CD14-positive monocyte (primary cell): ENCODE measurements around the gene TMEM132D. TPM values are rescaled to one million over a fixed set of nuclear protein-coding genes. Genes with fewer than 3 reads are reported as not detected.

Source experiments
- DNase-seq, 3 donors: peaks; one replicate each; pipeline ENCODE4 v3.0.0-alpha.2; 2011 to 2022
- H2AFZ ChIP-seq: 2 replicates; pipeline ENCODE4 v1.6.0; 2012; ENCODE audit warnings: mild to moderate bottlenecking, low read depth, low read length, inconsistent platforms; ENCODE audit not compliant: insufficient read depth, poor library complexity, severe bottlenecking
- H3K27ac ChIP-seq, 2 donors: 1 replicate in 1 of 2; 2 replicates in 1 of 2; pipeline ENCODE4 v1.5.1; 2012 to 2013; ENCODE audit warnings: low read length in 2 of 2, control low read depth in 1 of 2, inconsistent platforms in 1 of 2, low read depth in 1 of 2, mild to moderate bottlenecking in 1 of 2
- H3K27me3 ChIP-seq, 2 donors: one replicate each; pipeline versions ENCODE4 v1.6.0 to v1.6.1; 2011 to 2013; ENCODE audit warnings: low read length in 2 of 2; ENCODE audit not compliant: control insufficient read depth in 2 of 2, insufficient read depth in 2 of 2
- H3K36me3 ChIP-seq, 2 donors: replicated peaks in 1 of 2; 1 replicate in 1 of 2; 2 replicates in 1 of 2; pipeline versions ENCODE4 v1.5.1 to v1.6.1; 2012 to 2013; ENCODE audit warnings: low read length in 2 of 2, control low read depth in 1 of 2, inconsistent platforms in 1 of 2, mild to moderate bottlenecking in 1 of 2; ENCODE audit not compliant: insufficient read depth in 2 of 2, control insufficient read depth in 1 of 2
- H3K4me1 ChIP-seq, 2 donors: 1 replicate in 1 of 2; 2 replicates in 1 of 2; pipeline versions ENCODE4 v1.5.1 to v1.6.1; 2012 to 2013; ENCODE audit warnings: low read length in 2 of 2, control low read depth in 1 of 2, inconsistent platforms in 1 of 2, mild to moderate bottlenecking in 1 of 2, moderate library complexity in 1 of 2; ENCODE audit not compliant: insufficient read depth in 2 of 2, control insufficient read depth in 1 of 2
- H3K4me2 ChIP-seq: replicated peaks from 2 replicates; pipeline ENCODE3; 2012; ENCODE audit warnings: low read length, moderate library complexity, mild to moderate bottlenecking; ENCODE audit not compliant: poor library complexity, severe bottlenecking; ENCODE audit errors: extremely low read depth
- H3K4me3 ChIP-seq, 3 experiments: fragments of 200-600 bp in 1 of 3; sonication (generic) in 1 of 3; replicated peaks in 1 of 3; 1 replicate in 2 of 3; 2 replicates in 1 of 3; pipeline ENCODE4 v1.5.1; 2011 to 2013; ENCODE audit warnings: low read length in 3 of 3, mild to moderate bottlenecking in 3 of 3, control low read depth in 2 of 3, low read depth in 2 of 3, inconsistent platforms in 1 of 3, moderate library complexity in 1 of 3
- H3K79me2 ChIP-seq: 2 replicates; pipeline ENCODE4 v1.6.0; 2012; ENCODE audit warnings: mild to moderate bottlenecking, control low read depth, inconsistent platforms, low read length, moderate library complexity; ENCODE audit not compliant: insufficient read depth
- H3K9ac ChIP-seq: 2 replicates; pipeline ENCODE4 v1.6.0; 2017; ENCODE audit warnings: low read length, mild to moderate bottlenecking; ENCODE audit not compliant: insufficient read depth, poor library complexity, severe bottlenecking
- H3K9me3 ChIP-seq, 2 donors: replicated peaks in 1 of 2; 1 replicate in 1 of 2; 2 replicates in 1 of 2; pipeline versions ENCODE4 v1.5.1 to v1.6.1; 2012 to 2013; ENCODE audit warnings: low read length in 2 of 2, control low read depth in 1 of 2; ENCODE audit not compliant: control insufficient read depth in 1 of 2, insufficient read depth in 1 of 2
- H4K20me1 ChIP-seq: 2 replicates; pipeline ENCODE4 v1.6.0; 2012; ENCODE audit warnings: mild to moderate bottlenecking, low read length, control low read depth, moderate library complexity; ENCODE audit not compliant: insufficient read depth
- H3K27ac Mint-ChIP-seq, 7 donors: one replicate each; pipeline ENCODE4 v1.8.0; 2020; ENCODE audit warnings: mild to moderate bottlenecking in 7 of 7, mixed read lengths in 7 of 7, moderate library complexity in 6 of 7, inconsistent platforms in 2 of 7
- H3K27me3 Mint-ChIP-seq, 3 donors: one replicate each; pipeline ENCODE4 v1.8.0; 2021 to 2022; ENCODE audit warnings: low read depth in 3 of 3, mild to moderate bottlenecking in 3 of 3, mixed read lengths in 3 of 3, moderate library complexity in 3 of 3, inconsistent platforms in 1 of 3
- H3K36me3 Mint-ChIP-seq, 2 donors: one replicate each; pipeline ENCODE4 v1.8.0; 2020; ENCODE audit warnings: mixed read lengths in 2 of 2, inconsistent platforms in 1 of 2, mild to moderate bottlenecking in 1 of 2
- H3K4me1 Mint-ChIP-seq: one replicate; pipeline ENCODE4 v1.8.0; 2020; ENCODE audit warnings: mild to moderate bottlenecking, mixed read lengths
- H3K4me3 Mint-ChIP-seq, 2 donors: one replicate each; pipeline ENCODE4 v1.8.0; 2020; ENCODE audit warnings: mild to moderate bottlenecking in 2 of 2, mixed read lengths in 2 of 2, moderate library complexity in 1 of 2
- H3K9me3 Mint-ChIP-seq, 7 donors: one replicate each; pipeline ENCODE4 v1.8.0; 2020 to 2022; ENCODE audit warnings: mixed read lengths in 7 of 7, mild to moderate bottlenecking in 6 of 7, moderate library complexity in 6 of 7, inconsistent platforms in 2 of 7
- WGBS: methylation state at CpG from one replicate; pipeline ENCODE4 v1.1.5; 2013; ENCODE audit warnings: missing lambda C conversion rate; ENCODE audit not compliant: insufficient coverage; 5-methylcytosine and 5-hydroxymethylcytosine counted together
- intact Hi-C, 2 donors: fragments of 100-400 bp; cut with micrococcal nuclease; formaldehyde crosslinking; loops; one replicate each; pipeline versions ENCODE4 v1.15.0 to v1.15.1; 2023
- polyA plus RNA-seq, 3 donors: library from polyadenylated mRNA; depleted of rRNA in 1 of 3; unstranded in 2 of 3; stranded (reverse) in 1 of 3; fragments of 300-500 nt in 2 of 3; fragments of >200 nt in 1 of 3; fragmentation: Illumina TruSeq in 2 of 3; gene quantifications; 1 replicate in 2 of 3; 2 replicates in 1 of 3; pipeline ENCODE4 v1.2.3, GENCODE V29; 2012 to 2021
- TF ChIP-seq, protein P1 (sequence below): fragments of 200-600 bp; IDR thresholded peaks from one replicate; pipeline ENCODE4 v1.8.0; 2022; ENCODE audit warnings: antibody characterized with exemption, mild to moderate bottlenecking

TMEM132D gene
- polyA plus RNA-seq, 3 donors: 0.04 TPM; not detected in 2

- intact Hi-C loops: no loop called here
- Histone ChIP-seq H4K20me1 (no peaks in the 10 kb centered on the region), H3K4me3 (no peak overlapping the region), H3K36me3 (no peaks in the 10 kb centered on the region), H2AFZ (no peak overlapping the region), H3K79me2 (no peaks in the 10 kb centered on the region), H3K4me2 (no peak overlapping the region), H3K27me3 (no peaks in the 10 kb centered on the region), H3K4me1 (no peaks in the 10 kb centered on the region), H3K9me3 (peaks cover 34 to 46% of the 10 kb centered on the region in 2 donors), H3K27ac (no peak overlapping the region), H3K9ac (no peak overlapping the region)
- Mint-ChIP-seq H3K27me3 (peaks cover 0 to 2% (median 0%) of the 10 kb centered on the region in 3 donors), H3K9me3 (peaks cover 3 to 48% (median 17%) of the 10 kb centered on the region in 7 donors), H3K4me1 (no peaks in the 10 kb centered on the region), H3K36me3 (no peaks in the 10 kb centered on the region), H3K4me3 (no peak overlapping the region), H3K27ac (no peak overlapping the region)
- DNase-seq: no peak
- TF ChIP-seq, protein P1, sequence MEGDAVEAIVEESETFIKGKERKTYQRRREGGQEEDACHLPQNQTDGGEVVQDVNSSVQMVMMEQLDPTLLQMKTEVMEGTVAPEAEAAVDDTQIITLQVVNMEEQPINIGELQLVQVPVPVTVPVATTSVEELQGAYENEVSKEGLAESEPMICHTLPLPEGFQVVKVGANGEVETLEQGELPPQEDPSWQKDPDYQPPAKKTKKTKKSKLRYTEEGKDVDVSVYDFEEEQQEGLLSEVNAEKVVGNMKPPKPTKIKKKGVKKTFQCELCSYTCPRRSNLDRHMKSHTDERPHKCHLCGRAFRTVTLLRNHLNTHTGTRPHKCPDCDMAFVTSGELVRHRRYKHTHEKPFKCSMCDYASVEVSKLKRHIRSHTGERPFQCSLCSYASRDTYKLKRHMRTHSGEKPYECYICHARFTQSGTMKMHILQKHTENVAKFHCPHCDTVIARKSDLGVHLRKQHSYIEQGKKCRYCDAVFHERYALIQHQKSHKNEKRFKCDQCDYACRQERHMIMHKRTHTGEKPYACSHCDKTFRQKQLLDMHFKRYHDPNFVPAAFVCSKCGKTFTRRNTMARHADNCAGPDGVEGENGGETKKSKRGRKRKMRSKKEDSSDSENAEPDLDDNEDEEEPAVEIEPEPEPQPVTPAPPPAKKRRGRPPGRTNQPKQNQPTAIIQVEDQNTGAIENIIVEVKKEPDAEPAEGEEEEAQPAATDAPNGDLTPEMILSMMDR: no peak
- 71% methylated on average over 5 of the region's 9 CpGs for WGBS
Observed at GRCh38 chr12:129613314-129613713, 290.5 kb downstream of the TMEM132D start.

DNA sequence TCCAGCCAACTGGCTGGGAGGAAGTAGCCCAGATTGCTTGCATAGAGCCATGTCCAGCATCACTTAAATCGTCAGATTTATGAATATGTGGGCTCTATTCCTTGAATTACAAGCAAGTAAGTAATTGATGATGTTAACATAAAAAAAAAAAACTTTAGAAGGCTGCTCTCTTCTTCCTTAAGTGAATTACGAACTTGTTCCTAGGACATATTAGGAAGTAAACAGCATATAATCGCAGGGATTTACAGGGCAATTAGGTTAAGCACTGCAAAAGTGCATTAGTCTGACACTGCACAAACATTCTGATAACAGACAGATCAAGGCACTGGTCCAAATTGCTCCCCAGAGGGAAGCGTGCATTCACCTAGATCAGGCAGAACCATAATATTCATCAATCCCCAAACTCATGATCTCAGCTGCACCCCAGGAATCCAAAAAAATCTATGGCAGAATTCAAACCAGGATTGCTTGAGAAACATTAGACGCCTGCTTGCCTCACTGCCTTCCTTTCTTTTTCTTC lies 293.2 kb downstream of the TMEM132D start:
- DNase-seq: no peak
- no peak overlapping the region for H3K4me3 Mint-ChIP-seq
- Histone ChIP-seq H3K4me2 (no peak overlapping the region), H2AFZ (no peak overlapping the region), H3K4me1 (no peaks in the 10 kb centered on the region), H3K9me3 (peaks cover 30 to 37% of the 10 kb centered on the region in 2 donors), H4K20me1 (no peaks in the 10 kb centered on the region), H3K4me3 (no peak overlapping the region), H3K9ac (no peak overlapping the region), H3K36me3 (no peaks in the 10 kb centered on the region), H3K27ac (no peak overlapping the region), H3K79me2 (no peaks in the 10 kb centered on the region), H3K27me3 (no peaks in the 10 kb centered on the region)
- intact Hi-C loops: no loop called here
- peak overlapping the region in 1 of 7 donors; percentile 63 for H3K27ac Mint-ChIP-seq
- H3K36me3 Mint-ChIP-seq: no peaks in the 10 kb centered on the region
- 85% methylated on average over 2 of the region's 5 CpGs for WGBS
- TF ChIP-seq, protein P1: no peak
- no peaks in the 10 kb centered on the region for H3K4me1 Mint-ChIP-seq
- peaks cover 3 to 38% (median 10%) of the 10 kb centered on the region in 7 donors for H3K9me3 Mint-ChIP-seq
- peaks cover 0 to 2% (median 0%) of the 10 kb centered on the region in 3 donors for H3K27me3 Mint-ChIP-seq
